ENCODE results near the gene RASAL2.

The RASAL2 gene

DNA sequence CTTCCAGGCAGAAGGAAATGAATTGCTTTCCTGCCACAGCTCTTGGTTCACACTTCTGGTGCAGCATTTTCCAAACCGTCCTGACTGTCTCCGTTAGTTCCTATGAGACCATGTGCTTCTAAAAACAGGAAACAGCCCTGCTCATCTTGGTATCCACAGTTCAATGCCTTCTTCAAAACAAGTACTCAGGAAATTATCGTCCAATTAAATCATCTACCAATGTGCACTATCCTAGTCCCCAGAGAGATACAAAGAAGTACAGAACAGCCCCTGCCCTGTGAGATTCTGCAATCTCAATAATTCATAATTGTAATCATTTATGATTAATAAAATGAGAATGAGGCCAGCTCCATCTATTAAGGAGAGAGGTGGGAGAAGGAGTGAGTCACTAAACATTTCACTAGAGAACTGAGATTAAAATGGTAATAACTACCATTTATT lies 391.7 kb downstream of the RASAL2 start:
- in situ Hi-C loops (cut with HindIII; ENCODE audit: low sequenced_read_pairs) = no loop called here
- no peak overlapping the region for H3K4me3 ChIP-seq (ENCODE audit: low read depth, low read length)
- DNase-seq (ENCODE audit: low read depth, low spot score) = no peak
- TF ChIP-seq, protein P1, sequence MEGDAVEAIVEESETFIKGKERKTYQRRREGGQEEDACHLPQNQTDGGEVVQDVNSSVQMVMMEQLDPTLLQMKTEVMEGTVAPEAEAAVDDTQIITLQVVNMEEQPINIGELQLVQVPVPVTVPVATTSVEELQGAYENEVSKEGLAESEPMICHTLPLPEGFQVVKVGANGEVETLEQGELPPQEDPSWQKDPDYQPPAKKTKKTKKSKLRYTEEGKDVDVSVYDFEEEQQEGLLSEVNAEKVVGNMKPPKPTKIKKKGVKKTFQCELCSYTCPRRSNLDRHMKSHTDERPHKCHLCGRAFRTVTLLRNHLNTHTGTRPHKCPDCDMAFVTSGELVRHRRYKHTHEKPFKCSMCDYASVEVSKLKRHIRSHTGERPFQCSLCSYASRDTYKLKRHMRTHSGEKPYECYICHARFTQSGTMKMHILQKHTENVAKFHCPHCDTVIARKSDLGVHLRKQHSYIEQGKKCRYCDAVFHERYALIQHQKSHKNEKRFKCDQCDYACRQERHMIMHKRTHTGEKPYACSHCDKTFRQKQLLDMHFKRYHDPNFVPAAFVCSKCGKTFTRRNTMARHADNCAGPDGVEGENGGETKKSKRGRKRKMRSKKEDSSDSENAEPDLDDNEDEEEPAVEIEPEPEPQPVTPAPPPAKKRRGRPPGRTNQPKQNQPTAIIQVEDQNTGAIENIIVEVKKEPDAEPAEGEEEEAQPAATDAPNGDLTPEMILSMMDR (IDR thresholded peaks at IDR 0.05; ENCODE audit: low read depth, low read length) = no peak

DNA sequence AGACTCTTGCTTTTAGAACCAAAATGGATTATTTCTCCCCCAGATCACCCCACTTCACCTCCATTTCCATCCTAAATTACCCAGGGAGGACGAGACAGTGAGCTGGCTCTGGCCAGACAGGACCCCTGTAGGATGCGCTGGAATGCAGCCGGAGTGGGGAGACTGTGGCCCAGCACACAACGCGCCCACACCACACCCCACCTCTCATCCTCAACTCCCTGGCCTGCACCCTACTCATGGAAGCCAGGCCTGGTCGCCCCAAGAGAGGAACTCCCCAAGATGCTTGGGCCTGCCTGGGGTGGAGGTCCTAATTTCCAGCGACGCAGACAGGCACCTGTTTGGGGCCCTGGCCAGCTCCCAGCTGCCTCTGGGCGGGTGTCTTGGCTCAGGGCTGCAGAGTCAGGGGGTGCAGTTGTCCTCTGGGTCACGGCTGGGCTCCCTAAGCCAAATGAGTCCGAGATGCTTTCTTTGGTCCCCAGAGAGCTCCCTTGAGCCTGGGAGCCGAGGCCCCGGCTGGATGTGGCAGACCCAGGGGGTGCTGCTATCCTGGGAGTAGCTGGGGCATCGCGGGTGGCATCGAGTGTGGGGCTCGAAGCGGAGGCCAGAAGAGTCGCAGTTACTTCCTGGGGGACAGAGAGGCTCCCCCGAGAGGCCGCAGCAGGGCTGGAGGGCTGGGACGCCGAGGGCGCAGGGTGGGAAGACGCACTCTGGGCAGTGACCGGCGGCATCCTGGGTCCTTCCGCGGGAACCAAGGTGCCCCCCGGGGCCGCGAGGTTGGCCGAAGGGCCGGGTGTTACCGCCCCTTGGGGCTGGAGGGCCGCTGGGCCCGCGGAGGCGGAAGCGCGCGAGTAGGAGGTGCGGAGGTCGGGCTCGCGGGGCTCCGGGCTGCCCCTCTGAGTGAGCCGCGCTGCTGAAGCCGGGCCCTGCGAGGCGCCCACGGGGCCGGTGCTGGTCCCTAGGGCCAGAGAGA lies 392.5 kb downstream of the RASAL2 start:
- in situ Hi-C loops (cut with HindIII; ENCODE audit: low sequenced_read_pairs) = no loop called here
- no peak for DNase-seq (ENCODE audit: low read depth, low spot score)
- no peak overlapping the region for H3K4me3 ChIP-seq (ENCODE audit: low read depth, low read length)
- TF ChIP-seq, protein P1 (IDR thresholded peaks at IDR 0.05; ENCODE audit: low read depth, low read length) = no peak

DNA sequence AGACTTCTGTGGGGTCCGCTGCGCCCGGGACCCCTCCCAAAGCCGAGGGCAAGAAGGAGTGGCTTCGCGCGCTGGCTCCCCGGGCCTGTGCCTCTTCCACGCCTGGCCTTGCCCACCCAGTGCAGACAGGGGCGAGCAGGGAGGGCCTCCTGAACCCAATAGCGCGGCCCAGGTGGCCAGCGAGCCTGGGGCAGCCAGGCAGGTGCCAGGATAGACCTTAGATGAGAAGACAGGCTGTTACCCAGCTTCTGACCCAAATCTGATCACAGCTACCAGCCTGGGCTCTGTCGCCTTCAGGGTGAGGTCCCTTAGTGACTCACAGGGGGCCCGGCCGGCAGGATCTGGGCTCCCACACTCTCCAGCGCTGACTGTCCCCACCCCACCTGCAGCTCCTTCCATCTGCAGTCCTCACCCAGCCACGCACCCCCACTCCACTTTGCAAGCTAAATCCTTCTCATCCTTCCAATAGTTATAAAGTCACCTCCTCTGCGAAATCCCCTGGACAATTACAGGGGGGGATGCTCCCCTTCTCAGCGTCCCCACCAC lies 393.2 kb downstream of the RASAL2 start:
- in situ Hi-C loops (cut with HindIII; ENCODE audit: low sequenced_read_pairs) = no loop called here
- TF ChIP-seq, protein P1 (IDR thresholded peaks at IDR 0.05; ENCODE audit: low read depth, low read length) = no peak
- no peak overlapping the region for H3K4me3 ChIP-seq (ENCODE audit: low read depth, low read length)
- DNase-seq (ENCODE audit: low read depth, low spot score) = no peak

DNA sequence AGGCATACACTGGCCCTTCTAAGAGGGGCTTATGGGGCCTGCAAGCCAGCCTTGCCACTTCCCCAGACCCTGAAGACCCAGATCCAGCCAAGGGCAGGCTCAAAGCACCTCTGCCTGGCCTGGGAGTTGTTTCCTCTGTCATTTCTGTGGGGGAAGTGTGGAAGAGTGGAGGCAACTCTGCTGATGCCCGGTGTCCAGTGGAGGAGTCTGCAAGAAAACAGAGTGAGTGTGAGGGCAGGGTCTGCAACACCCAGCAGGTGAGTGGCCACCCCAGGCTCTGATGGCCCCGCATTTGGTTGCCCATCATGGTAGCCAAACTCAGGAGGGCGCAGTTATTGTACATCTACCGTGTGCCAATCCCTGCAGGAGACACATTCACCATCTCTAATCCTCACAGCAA lies 394.5 kb downstream of the RASAL2 start:
- TF ChIP-seq, protein P1 (IDR thresholded peaks at IDR 0.05; ENCODE audit: low read depth, low read length) = no peak
- in situ Hi-C loops (cut with HindIII; ENCODE audit: low sequenced_read_pairs) = no loop called here
- no peak for DNase-seq (ENCODE audit: low read depth, low spot score)
- no peak overlapping the region for H3K4me3 ChIP-seq (ENCODE audit: low read depth, low read length)

DNA sequence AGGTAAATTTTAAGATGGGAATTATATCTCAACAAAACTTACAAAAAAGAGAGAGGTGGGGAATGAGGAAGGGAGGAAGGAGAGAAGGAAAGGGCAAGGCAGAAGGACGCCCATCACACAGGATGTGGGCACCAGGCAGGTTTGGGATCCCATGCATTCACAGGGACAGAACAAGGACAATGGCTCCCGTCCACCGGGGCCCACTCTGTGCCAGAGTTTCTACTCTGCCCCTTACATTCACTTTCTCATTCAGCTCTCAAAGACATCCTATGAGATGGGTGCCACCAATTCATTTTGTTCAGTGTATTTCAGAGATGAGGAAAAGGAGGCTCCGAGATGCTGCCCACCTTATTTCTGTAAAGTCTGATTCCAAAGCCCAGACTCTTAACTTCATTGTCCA lies 395.5 kb downstream of the RASAL2 start:
- in situ Hi-C loops (cut with HindIII; ENCODE audit: low sequenced_read_pairs) = no loop called here
- TF ChIP-seq, protein P1 (IDR thresholded peaks at IDR 0.05; ENCODE audit: low read depth, low read length) = no peak
- no peak overlapping the region for H3K4me3 ChIP-seq (ENCODE audit: low read depth, low read length)
- no peak for DNase-seq (ENCODE audit: low read depth, low spot score)

DNA sequence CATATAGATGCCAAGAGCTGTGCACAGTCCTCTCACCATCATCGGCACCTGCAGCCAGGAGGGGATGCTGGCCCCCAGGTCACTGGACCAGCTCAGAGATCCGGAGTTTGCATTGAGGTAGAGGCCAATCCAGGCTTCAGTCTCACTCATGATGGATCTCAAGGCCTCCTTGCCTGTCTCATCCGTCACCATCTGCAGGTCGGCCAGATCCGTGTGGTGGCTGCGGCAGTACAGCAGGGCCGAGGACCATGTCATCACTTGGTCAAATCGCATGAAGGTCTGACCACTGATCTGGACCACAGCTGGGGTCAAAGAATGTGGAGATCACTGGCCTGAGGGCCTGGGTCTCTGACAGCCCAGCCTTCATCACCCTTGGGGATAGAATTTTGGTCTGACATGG lies 396.2 kb downstream of the RASAL2 start:
- no peak overlapping the region for H3K4me3 ChIP-seq (ENCODE audit: low read depth, low read length)
- TF ChIP-seq, protein P1 (IDR thresholded peaks at IDR 0.05; ENCODE audit: low read depth, low read length) = no peak
- no peak for DNase-seq (ENCODE audit: low read depth, low spot score)
- in situ Hi-C loops (cut with HindIII; ENCODE audit: low sequenced_read_pairs) = no loop called here

All from astrocyte of the spinal cord (primary cell).